ENCODE results near the gene ERI3. TPM values are rescaled to one million over a fixed set of nuclear protein-coding genes. Genes with fewer than 3 reads are reported as not detected.

Gene ERI3
- polyA plus RNA-seq, 3 donors = 26.4 to 35.0 (median 26.6) TPM

DNA sequence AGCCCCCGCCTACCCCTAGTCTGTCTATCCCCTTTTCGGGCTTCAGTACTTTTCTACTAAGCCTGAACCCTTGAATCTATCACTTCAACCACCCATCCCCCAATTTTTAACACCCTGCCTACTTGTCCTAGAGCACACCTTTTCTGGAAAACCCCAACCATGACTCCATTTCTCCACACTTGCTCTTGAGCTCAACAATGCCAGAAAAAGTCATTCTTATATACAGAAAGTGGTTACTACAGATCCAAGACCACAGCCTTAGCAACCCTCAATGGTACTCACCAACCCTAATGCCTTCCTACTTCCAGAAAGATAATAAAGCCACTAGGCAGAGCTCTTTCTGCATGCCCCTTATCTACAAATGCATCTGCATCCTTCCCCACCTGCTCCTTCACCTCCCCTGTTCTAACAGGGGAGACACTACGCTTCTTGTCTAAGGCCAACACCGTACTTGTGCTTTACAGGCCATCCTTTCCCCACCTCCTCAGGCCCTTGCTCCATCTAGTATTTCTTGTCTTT lies 100.6 kb downstream of the ERI3 start:
- H3K4me3 ChIP-seq (replicated peaks in 1 of 3; ENCODE audit: low read depth in 2 of 3, low read length in 3 of 3) = no peak overlapping the region
- Mint-ChIP-seq H3K27me3 (ENCODE audit: low read depth in 3 of 3) (peaks cover 0 to 2% (median 1%) of the 10 kb centered on the region in 3 donors), H3K4me1 (no peaks in the 10 kb centered on the region), H3K9me3 (no peaks in the 10 kb centered on the region), H3K27ac (no peak overlapping the region), H3K36me3 (peaks cover 9 to 16% of the 10 kb centered on the region in 2 donors), H3K4me3 (no peak overlapping the region)
- no peaks in the 10 kb centered on the region for H3K9me3 ChIP-seq (replicated peaks in 1 of 2; ENCODE audit: control insufficient read depth in 1 of 2, insufficient read depth in 1 of 2, low read length in 2 of 2)
- intact Hi-C loops (cut with micrococcal nuclease) = no loop called here
- no peaks in the 10 kb centered on the region for H3K27me3 ChIP-seq (ENCODE audit: control insufficient read depth in 2 of 2, insufficient read depth in 2 of 2, low read length in 2 of 2)
- WGBS (ENCODE audit: insufficient coverage) = 84% methylated on average over 4 of the region's 4 CpGs
- TF ChIP-seq, protein P1, sequence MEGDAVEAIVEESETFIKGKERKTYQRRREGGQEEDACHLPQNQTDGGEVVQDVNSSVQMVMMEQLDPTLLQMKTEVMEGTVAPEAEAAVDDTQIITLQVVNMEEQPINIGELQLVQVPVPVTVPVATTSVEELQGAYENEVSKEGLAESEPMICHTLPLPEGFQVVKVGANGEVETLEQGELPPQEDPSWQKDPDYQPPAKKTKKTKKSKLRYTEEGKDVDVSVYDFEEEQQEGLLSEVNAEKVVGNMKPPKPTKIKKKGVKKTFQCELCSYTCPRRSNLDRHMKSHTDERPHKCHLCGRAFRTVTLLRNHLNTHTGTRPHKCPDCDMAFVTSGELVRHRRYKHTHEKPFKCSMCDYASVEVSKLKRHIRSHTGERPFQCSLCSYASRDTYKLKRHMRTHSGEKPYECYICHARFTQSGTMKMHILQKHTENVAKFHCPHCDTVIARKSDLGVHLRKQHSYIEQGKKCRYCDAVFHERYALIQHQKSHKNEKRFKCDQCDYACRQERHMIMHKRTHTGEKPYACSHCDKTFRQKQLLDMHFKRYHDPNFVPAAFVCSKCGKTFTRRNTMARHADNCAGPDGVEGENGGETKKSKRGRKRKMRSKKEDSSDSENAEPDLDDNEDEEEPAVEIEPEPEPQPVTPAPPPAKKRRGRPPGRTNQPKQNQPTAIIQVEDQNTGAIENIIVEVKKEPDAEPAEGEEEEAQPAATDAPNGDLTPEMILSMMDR (IDR thresholded peaks at IDR 0.05) = no peak
- no peaks in the 10 kb centered on the region for H3K4me1 ChIP-seq (ENCODE audit: control insufficient read depth in 1 of 2, insufficient read depth in 2 of 2, low read length in 2 of 2)
- no peaks in the 10 kb centered on the region for H4K20me1 ChIP-seq (ENCODE audit: insufficient read depth, low read length)
- no peak overlapping the region for H3K9ac ChIP-seq (ENCODE audit: insufficient read depth, low read length, poor library complexity, severe bottlenecking)
- H3K4me2 ChIP-seq (replicated peaks; ENCODE audit: extremely low read depth, low read length, poor library complexity, severe bottlenecking) = no peak overlapping the region
- H2AFZ ChIP-seq (ENCODE audit: insufficient read depth, low read depth, low read length, poor library complexity, severe bottlenecking) = no peak overlapping the region
- DNase-seq = no peak
- no peaks in the 10 kb centered on the region for H3K79me2 ChIP-seq (ENCODE audit: insufficient read depth, low read length)
- peaks cover 4 to 19% of the 10 kb centered on the region in 2 donors for H3K36me3 ChIP-seq (replicated peaks in 1 of 2; ENCODE audit: control insufficient read depth in 1 of 2, insufficient read depth in 2 of 2, low read length in 2 of 2)
- H3K27ac ChIP-seq (ENCODE audit: low read depth in 1 of 2, low read length in 2 of 2) = no peak overlapping the region

DNA sequence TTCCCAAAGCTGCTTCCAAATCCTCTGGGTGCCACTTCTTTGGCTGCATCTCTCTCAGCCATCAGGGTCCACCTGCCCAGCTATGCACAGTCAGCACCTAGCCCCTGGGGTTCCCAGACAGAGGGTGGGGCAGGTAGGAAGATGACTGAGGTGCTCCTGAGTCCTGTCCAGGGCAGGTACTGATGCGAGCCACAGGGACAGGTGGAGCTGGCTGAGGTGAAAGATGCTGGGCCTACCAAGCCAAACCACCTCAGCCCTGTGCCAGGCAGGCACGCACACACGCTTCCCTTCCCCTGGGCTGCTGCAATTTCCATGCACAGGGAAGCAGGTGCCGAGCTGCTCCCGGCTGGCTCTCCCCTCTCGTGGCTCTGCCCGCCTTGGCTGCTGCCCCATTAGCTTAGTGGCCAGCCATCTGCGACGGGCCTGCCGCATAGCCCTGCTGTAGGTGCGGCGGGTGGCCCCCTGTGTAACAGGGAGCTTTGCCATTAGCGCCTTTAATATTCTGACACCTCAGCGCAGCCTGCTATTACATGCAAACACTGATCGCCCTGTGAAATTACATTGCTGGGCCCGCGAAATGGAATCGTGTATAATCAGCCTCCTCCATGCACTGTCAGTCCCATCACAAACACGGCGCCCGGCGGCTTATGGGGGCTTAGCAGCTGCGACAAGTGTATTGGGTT lies 102.9 kb downstream of the ERI3 start:
- Histone ChIP-seq H2AFZ (ENCODE audit: insufficient read depth, low read depth, low read length, poor library complexity, severe bottlenecking) (no peak overlapping the region), H3K4me2 (replicated peaks; ENCODE audit: extremely low read depth, low read length, poor library complexity, severe bottlenecking) (no peak overlapping the region), H3K27me3 (ENCODE audit: control insufficient read depth in 2 of 2, insufficient read depth in 2 of 2, low read length in 2 of 2) (no peaks in the 10 kb centered on the region), H3K36me3 (replicated peaks in 1 of 2; ENCODE audit: control insufficient read depth in 1 of 2, insufficient read depth in 2 of 2, low read length in 2 of 2) (peaks cover 4 to 11% of the 10 kb centered on the region in 2 donors), H4K20me1 (ENCODE audit: insufficient read depth, low read length) (no peaks in the 10 kb centered on the region), H3K9ac (ENCODE audit: insufficient read depth, low read length, poor library complexity, severe bottlenecking) (no peak overlapping the region), H3K27ac (ENCODE audit: low read depth in 1 of 2, low read length in 2 of 2) (no peak overlapping the region), H3K4me1 (ENCODE audit: control insufficient read depth in 1 of 2, insufficient read depth in 2 of 2, low read length in 2 of 2) (no peaks in the 10 kb centered on the region), H3K9me3 (replicated peaks in 1 of 2; ENCODE audit: control insufficient read depth in 1 of 2, insufficient read depth in 1 of 2, low read length in 2 of 2) (no peaks in the 10 kb centered on the region), H3K79me2 (ENCODE audit: insufficient read depth, low read length) (no peaks in the 10 kb centered on the region), H3K4me3 (replicated peaks in 1 of 3; ENCODE audit: low read depth in 2 of 3, low read length in 3 of 3) (no peak overlapping the region)
- WGBS (ENCODE audit: insufficient coverage) = 98% methylated on average over 15 of the region's 23 CpGs
- Mint-ChIP-seq H3K27ac (no peak overlapping the region), H3K27me3 (ENCODE audit: low read depth in 3 of 3) (peaks cover 0 to 1% (median 0%) of the 10 kb centered on the region in 3 donors), H3K4me3 (no peak overlapping the region), H3K36me3 (peaks cover 5 to 26% of the 10 kb centered on the region in 2 donors), H3K9me3 (no peaks in the 10 kb centered on the region), H3K4me1 (no peaks in the 10 kb centered on the region)
- DNase-seq = no peak
- intact Hi-C loops (cut with micrococcal nuclease) = no loop called here
- TF ChIP-seq, protein P1 (IDR thresholded peaks at IDR 0.05) = no peak
